Adrenal gland (tissue), 5 donors: ENCODE results near the gene STYX.

ENCODE experiments used
- CTCF ChIP-seq, 6 experiments: fragments of 450-650 bp in 4 of 6; fragments of 200-600 bp in 2 of 6; sonication (generic) in 1 of 6; IDR thresholded peaks; 1 replicate in 5 of 6; 2 replicates in 1 of 6; pipeline versions ENCODE4 v1.5.1 to v1.8.0; 2016 to 2021; ENCODE audit warnings: antibody characterized with exemption in 6 of 6, mild to moderate bottlenecking in 2 of 6, moderate library complexity in 1 of 6
- POLR2A ChIP-seq, 2 donors: fragments of 450-650 bp; IDR thresholded peaks; one replicate each; pipeline ENCODE4 v1.6.1; 2017; ENCODE audit warnings: antibody characterized with exemption in 2 of 2, mild to moderate bottlenecking in 2 of 2, moderate library complexity in 1 of 2
- donor health status: DM: no; HTN: no; CAD: no.

- TF ChIP-seq POLR2A (IDR thresholded peaks at IDR 0.05) (no peak), CTCF (IDR thresholded peaks at IDR 0.05) (no peak)
Observed at GRCh38 chr14:52824462-52824861, 94.5 kb downstream of the STYX start.
